ENCODE measurements around the gene CROCC2.

CROCC2 gene

DNA sequence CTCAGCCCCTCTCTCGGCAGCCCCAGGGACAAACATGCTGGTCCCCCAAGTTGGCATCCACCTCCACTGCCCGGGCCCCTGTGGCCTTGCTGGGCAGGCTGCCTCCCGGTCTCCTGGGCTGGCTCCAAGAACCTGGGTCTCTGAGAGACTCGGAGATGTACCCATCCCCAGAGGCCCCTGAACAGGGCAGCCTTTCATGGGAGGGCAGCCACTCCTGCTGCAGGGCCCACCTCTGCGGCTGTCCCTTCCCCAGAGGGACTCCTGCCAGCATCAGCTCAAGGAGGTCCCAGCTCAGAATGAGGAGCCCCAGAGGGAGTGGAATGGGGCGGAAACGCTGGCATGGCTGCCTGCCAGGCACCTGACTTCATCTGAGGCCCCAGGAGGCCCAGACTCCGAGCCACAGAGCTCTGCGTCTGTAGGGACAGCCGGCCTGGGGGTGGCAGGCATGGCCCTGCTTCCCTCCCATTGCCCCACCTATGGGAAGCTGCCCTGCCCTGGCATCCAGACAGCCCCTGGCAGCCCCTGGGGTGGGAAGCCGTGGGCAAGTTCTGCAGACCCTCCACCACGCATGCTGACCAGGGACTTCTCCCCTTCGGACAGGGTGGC lies 857 bp upstream of the CROCC2 start:
- Histone ChIP-seq H3K9me2 (replicated peaks; ENCODE audit: control insufficient read depth, low read length) (no peaks in the 10 kb centered on the region), H3K4me1 (ENCODE audit: control insufficient read depth, low read length) (no peaks in the 10 kb centered on the region), H3K27ac (ENCODE audit: low read depth, low read length) (no peak overlapping the region), H3K36me3 (ENCODE audit: control insufficient read depth, low read length) (no peaks in the 10 kb centered on the region), H3K27me3 (ENCODE audit: control insufficient read depth, low read length) (no peaks in the 10 kb centered on the region), H3F3A (ENCODE audit: control insufficient read depth, insufficient read depth) (no peaks in the 10 kb centered on the region), H3K4me2 (ENCODE audit: low read length) (no peak overlapping the region), H4K20me1 (ENCODE audit: control insufficient read depth, insufficient read depth, low read depth, low read length) (no peaks in the 10 kb centered on the region), H3K79me2 (ENCODE audit: control insufficient read depth, low read length) (no peaks in the 10 kb centered on the region), H3K9me3 (ENCODE audit: control insufficient read depth, insufficient read depth, low read length) (no peaks in the 10 kb centered on the region), H3K4me3 (ENCODE audit: low read length) (no peak overlapping the region)
- TF ChIP-seq, protein P1, sequence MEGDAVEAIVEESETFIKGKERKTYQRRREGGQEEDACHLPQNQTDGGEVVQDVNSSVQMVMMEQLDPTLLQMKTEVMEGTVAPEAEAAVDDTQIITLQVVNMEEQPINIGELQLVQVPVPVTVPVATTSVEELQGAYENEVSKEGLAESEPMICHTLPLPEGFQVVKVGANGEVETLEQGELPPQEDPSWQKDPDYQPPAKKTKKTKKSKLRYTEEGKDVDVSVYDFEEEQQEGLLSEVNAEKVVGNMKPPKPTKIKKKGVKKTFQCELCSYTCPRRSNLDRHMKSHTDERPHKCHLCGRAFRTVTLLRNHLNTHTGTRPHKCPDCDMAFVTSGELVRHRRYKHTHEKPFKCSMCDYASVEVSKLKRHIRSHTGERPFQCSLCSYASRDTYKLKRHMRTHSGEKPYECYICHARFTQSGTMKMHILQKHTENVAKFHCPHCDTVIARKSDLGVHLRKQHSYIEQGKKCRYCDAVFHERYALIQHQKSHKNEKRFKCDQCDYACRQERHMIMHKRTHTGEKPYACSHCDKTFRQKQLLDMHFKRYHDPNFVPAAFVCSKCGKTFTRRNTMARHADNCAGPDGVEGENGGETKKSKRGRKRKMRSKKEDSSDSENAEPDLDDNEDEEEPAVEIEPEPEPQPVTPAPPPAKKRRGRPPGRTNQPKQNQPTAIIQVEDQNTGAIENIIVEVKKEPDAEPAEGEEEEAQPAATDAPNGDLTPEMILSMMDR (IDR thresholded peaks at IDR 0.05; ENCODE audit: low read depth, low read length, poor library complexity, severe bottlenecking): no peak
- no peak for TF ChIP-seq EZH2phosphoT487 (IDR thresholded peaks at IDR 0.05; ENCODE audit: borderline replicate concordance, low read length)

DNA sequence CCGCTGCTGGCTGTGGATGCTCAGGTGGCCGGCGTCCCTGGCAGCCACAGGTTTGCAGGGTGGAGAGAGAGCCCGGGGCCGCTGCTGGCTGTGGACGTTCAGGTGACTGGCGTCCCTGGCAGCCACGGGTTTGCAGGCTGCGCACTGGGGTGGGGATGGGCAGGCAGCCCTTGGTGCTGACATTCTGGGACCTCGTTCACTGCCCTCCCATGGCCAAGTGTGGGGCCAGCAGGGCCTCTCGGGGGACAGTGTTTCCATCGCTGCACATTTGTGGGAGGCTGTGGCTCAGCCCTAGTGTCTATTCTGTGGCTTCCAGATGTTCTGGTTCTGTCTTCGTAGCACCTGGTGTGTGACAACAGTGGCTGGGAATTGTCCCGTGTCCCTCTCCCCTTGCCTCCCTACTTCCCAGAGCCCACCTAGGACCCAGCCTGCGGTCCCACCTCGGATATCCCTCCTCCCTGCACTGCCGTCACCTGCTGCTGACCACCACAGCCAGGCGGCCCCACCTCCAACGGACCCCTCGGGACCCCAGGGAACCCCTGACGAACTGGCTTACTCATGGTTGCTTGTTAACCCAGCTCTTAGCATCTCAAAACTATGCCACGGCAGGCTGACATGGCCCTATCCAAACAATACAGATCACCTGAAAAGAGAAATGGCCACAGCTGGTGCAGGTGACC lies 915 bp downstream of the CROCC2 start:
- Histone ChIP-seq H3K9me2 (replicated peaks; ENCODE audit: control insufficient read depth, low read length) (no peaks in the 10 kb centered on the region), H3K79me2 (ENCODE audit: control insufficient read depth, low read length) (no peaks in the 10 kb centered on the region), H3K27ac (ENCODE audit: low read depth, low read length) (no peak overlapping the region), H3K4me3 (ENCODE audit: low read length) (no peak overlapping the region), H3K4me1 (ENCODE audit: control insufficient read depth, low read length) (no peaks in the 10 kb centered on the region), H3K27me3 (ENCODE audit: control insufficient read depth, low read length) (peaks cover 6% of the 10 kb centered on the region), H3K9me3 (ENCODE audit: control insufficient read depth, insufficient read depth, low read length) (no peaks in the 10 kb centered on the region), H3K4me2 (ENCODE audit: low read length) (no peak overlapping the region), H3F3A (ENCODE audit: control insufficient read depth, insufficient read depth) (no peaks in the 10 kb centered on the region), H4K20me1 (ENCODE audit: control insufficient read depth, insufficient read depth, low read depth, low read length) (no peaks in the 10 kb centered on the region), H3K36me3 (ENCODE audit: control insufficient read depth, low read length) (no peaks in the 10 kb centered on the region)
- no peak for TF ChIP-seq EZH2phosphoT487 (IDR thresholded peaks at IDR 0.05; ENCODE audit: borderline replicate concordance, low read length)
- TF ChIP-seq, protein P1 (IDR thresholded peaks at IDR 0.05; ENCODE audit: low read depth, low read length, poor library complexity, severe bottlenecking): no peak

DNA sequence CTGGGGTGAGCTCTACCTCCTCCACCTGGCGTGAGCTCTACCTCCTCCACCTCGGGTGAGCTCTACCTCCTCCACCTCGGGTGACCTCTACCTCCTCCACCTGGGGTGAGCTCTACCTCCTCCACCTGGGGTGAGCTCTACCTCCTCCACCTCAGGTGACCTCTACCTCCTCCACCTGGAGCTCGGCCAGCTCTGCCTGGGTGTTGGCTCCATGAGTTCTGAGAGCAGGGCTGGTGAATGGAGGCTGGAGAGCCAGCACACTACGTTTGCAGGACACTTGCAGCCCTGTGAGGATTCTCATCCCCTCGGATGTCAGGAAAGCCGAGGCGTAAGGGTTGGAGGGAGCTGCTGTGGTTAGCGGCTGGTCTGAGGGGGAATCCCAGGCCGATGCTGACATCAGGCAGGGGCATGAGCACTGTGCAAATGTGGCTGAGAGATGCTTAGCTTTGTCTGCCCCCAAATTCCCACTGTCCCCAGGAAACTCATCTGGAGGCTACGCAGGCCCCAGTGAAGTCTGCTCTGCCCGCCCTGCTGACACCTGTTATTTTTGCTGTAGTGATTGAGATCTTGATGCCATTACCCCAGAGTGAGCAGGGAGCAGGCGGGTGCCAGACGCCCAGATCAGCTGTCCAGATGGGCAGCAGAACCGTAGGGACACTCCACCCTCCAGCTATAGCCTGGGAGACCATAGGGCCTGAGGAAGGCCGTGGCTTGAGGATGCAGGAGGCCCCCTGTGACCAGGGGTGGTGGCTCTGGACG lies 3.3 kb downstream of the CROCC2 start:
- Histone ChIP-seq H3K27ac (ENCODE audit: low read depth, low read length) (no peak overlapping the region), H3K36me3 (ENCODE audit: control insufficient read depth, low read length) (no peaks in the 10 kb centered on the region), H3K4me1 (ENCODE audit: control insufficient read depth, low read length) (no peaks in the 10 kb centered on the region), H3K4me2 (ENCODE audit: low read length) (no peak overlapping the region), H3F3A (ENCODE audit: control insufficient read depth, insufficient read depth) (no peaks in the 10 kb centered on the region), H3K4me3 (ENCODE audit: low read length) (no peak overlapping the region), H3K79me2 (ENCODE audit: control insufficient read depth, low read length) (no peaks in the 10 kb centered on the region), H3K9me3 (ENCODE audit: control insufficient read depth, insufficient read depth, low read length) (no peaks in the 10 kb centered on the region), H3K9me2 (replicated peaks; ENCODE audit: control insufficient read depth, low read length) (no peaks in the 10 kb centered on the region), H3K27me3 (ENCODE audit: control insufficient read depth, low read length) (peaks cover 10% of the 10 kb centered on the region), H4K20me1 (ENCODE audit: control insufficient read depth, insufficient read depth, low read depth, low read length) (no peaks in the 10 kb centered on the region)
- TF ChIP-seq EZH2phosphoT487 (IDR thresholded peaks at IDR 0.05; ENCODE audit: borderline replicate concordance, low read length): no peak
- TF ChIP-seq, protein P1 (IDR thresholded peaks at IDR 0.05; ENCODE audit: low read depth, low read length, poor library complexity, severe bottlenecking): no peak
